Hypothalamus (tissue), 51 donors: ENCODE measurements around the gene CORO7.

Experiments used
- DNase-seq, 51 donors: peaks; one replicate each; lab custom pipeline; 2025; lab: John Stamatoyannopoulos, UW

CORO7 gene

GRCh38 chr16:4385789-4386450, 30.5 kb downstream of the CORO7 start:
- DNase-seq, result no peak

GRCh38 chr16:4385066-4385788, 31.2 kb downstream of the CORO7 start:
- DNase-seq, result no peak

- DNase-seq, result peak in 1 of 51 donors; percentile 37
These were observed 31.9 kb downstream of the CORO7 start for GRCh38 chr16:4384509-4384942.

GRCh38 chr16:4383591-4384444, 32.6 kb downstream of the CORO7 start:
- DNase-seq, result no peak

GRCh38 chr16:4382795-4383357, 33.5 kb downstream of the CORO7 start:
- no peak for DNase-seq

- no peak for DNase-seq
These were observed 34.2 kb downstream of the CORO7 start for GRCh38 chr16:4381935-4382794.

- peak in 34 of 51 donors; percentile 11 to 76 (median 48) for DNase-seq
These were observed 35.1 kb downstream of the CORO7 start for GRCh38 chr16:4381072-4381934.

- DNase-seq, result no peak
These were observed 36.0 kb downstream of the CORO7 start for GRCh38 chr16:4380119-4381063.

- no peak for DNase-seq
These were observed 37.3 kb downstream of the CORO7 start for GRCh38 chr16:4378999-4379690.

GRCh38 chr16:4378161-4378666, 38.2 kb downstream of the CORO7 start:
- DNase-seq, result no peak

GRCh38 chr16:4377573-4378154, 38.7 kb downstream of the CORO7 start:
- peak in 13 of 51 donors; percentile 12 to 45 (median 26) for DNase-seq

- no peak for DNase-seq
These were observed 39.4 kb downstream of the CORO7 start for GRCh38 chr16:4376893-4377572.

- peak in 48 of 51 donors; percentile 21 to 90 (median 77) for DNase-seq
These were observed 40.1 kb downstream of the CORO7 start for GRCh38 chr16:4376126-4376892.

- no peak for DNase-seq
These were observed 40.7 kb downstream of the CORO7 start for GRCh38 chr16:4375717-4376116.
